Neural cell (in vitro differentiated cells): ENCODE measurements around the gene CACNA1A. TPM values are rescaled to one million over a fixed set of nuclear protein-coding genes. Genes with fewer than 3 reads are reported as not detected.

Experiments used
- H2AFZ ChIP-seq: fragments of 200-600, 300-800 bp; sonication (generic), shearing (Covaris generic); 2 replicates; pipeline ENCODE4 v1.6.0; 2014; ENCODE audit warnings: low read depth, mild to moderate bottlenecking, antibody characterized with exemption, low read length, moderate library complexity
- H3F3A ChIP-seq: fragments of 200-600 bp; shearing (Covaris generic); 2 replicates; pipeline ENCODE4 v1.6.1; 2016; ENCODE audit warnings: mild to moderate bottlenecking, moderate library complexity, mixed read lengths, antibody characterized with exemption, low read length; ENCODE audit not compliant: insufficient read depth, poor library complexity, severe bottlenecking
- H3K27ac ChIP-seq: fragments of 200-600, 300-800 bp; sonication (generic), shearing (Covaris generic); 2 replicates; pipeline ENCODE4 v1.5.1; 2014; ENCODE audit warnings: mild to moderate bottlenecking, low read length, moderate library complexity
- H3K27me3 ChIP-seq: fragments of 300-800, 200-600 bp; sonication (generic), shearing (Covaris generic); 2 replicates; pipeline ENCODE4 v1.6.0; 2014; ENCODE audit warnings: mild to moderate bottlenecking, low read depth, low read length, moderate library complexity; ENCODE audit not compliant: insufficient read depth
- H3K36me3 ChIP-seq: fragments of 300-800, 200-600 bp; sonication (generic), shearing (Covaris generic); 2 replicates; pipeline ENCODE4 v1.5.1; 2014; ENCODE audit warnings: mild to moderate bottlenecking, antibody characterized with exemption, low read length, moderate library complexity; ENCODE audit not compliant: insufficient read depth
- H3K4me2 ChIP-seq: fragments of 300-800, 200-600 bp; sonication (generic), shearing (Covaris generic); 2 replicates; pipeline ENCODE4 v1.6.0; 2014; ENCODE audit warnings: mild to moderate bottlenecking, low read length
- H3K4me3 ChIP-seq: fragments of 300-800, 200-600 bp; sonication (generic), shearing (Covaris generic); 2 replicates; pipeline ENCODE4 v1.5.1; 2014; ENCODE audit warnings: mild to moderate bottlenecking, low read length, moderate library complexity
- H3K79me2 ChIP-seq: fragments of 200-600 bp; shearing (Covaris generic); replicated peaks from 2 replicates; pipeline ENCODE4 v1.6.0; 2014; ENCODE audit warnings: mild to moderate bottlenecking, low read length, moderate library complexity; ENCODE audit not compliant: insufficient read depth
- H3K9ac ChIP-seq: fragments of 300-800, 200-600 bp; sonication (generic), shearing (Covaris generic); 2 replicates; pipeline ENCODE4 v1.6.1; 2016; ENCODE audit warnings: mild to moderate bottlenecking, low read length, mixed read lengths
- H3K9me2 ChIP-seq: fragments of 200-600 bp; shearing (Covaris generic); 2 replicates; pipeline ENCODE4 v1.6.1; 2016; ENCODE audit warnings: mild to moderate bottlenecking, low read length, mixed read lengths; ENCODE audit not compliant: insufficient read depth
- H3K9me3 ChIP-seq: fragments of 200-600, 300-800 bp; sonication (generic), shearing (Covaris generic); 2 replicates; pipeline ENCODE4 v1.6.1; 2016; ENCODE audit warnings: mild to moderate bottlenecking, mixed run types, low read length, moderate library complexity, mixed read lengths
- H4K20me1 ChIP-seq: fragments of 200-600 bp; shearing (Covaris generic); 2 replicates; pipeline ENCODE4 v1.6.1; 2016; ENCODE audit warnings: mild to moderate bottlenecking, mixed run types; ENCODE audit not compliant: insufficient read depth
- EP300 ChIP-seq: fragments of 450-650 bp; conservative IDR thresholded peaks from 2 replicates; pipeline ENCODE4 v1.6.1; 2014; ENCODE audit warnings: antibody characterized with exemption, mild to moderate bottlenecking, moderate library complexity; ENCODE audit not compliant: poor library complexity, severe bottlenecking
- EZH2 ChIP-seq: fragments of 200-600, 300-800 bp; shearing (Covaris generic), sonication (generic); IDR thresholded peaks from 2 replicates; pipeline ENCODE4 v1.6.1; 2014; ENCODE audit warnings: antibody characterized with exemption, low read length, borderline replicate concordance, mild to moderate bottlenecking; ENCODE audit not compliant: insufficient read depth, poor library complexity, severe bottlenecking
- MXI1 ChIP-seq: fragments of 450-650 bp; conservative IDR thresholded peaks from 2 replicates; pipeline ENCODE4 v1.6.1; 2014; ENCODE audit warnings: antibody characterized with exemption, mild to moderate bottlenecking; ENCODE audit not compliant: poor library complexity, severe bottlenecking
- POLR2AphosphoS5 ChIP-seq: IDR thresholded peaks from 2 replicates; pipeline ENCODE4 v1.6.1; 2012
- RAD21 ChIP-seq: fragments of 450-650 bp; conservative IDR thresholded peaks from 2 replicates; pipeline ENCODE4 v1.6.1; 2014; ENCODE audit warnings: antibody characterized with exemption, mild to moderate bottlenecking, moderate library complexity
- SMC3 ChIP-seq: fragments of 450-650 bp; conservative IDR thresholded peaks from 2 replicates; pipeline ENCODE4 v1.6.1; 2014; ENCODE audit warnings: antibody characterized with exemption, mild to moderate bottlenecking, moderate library complexity; ENCODE audit not compliant: poor library complexity
- TAF1 ChIP-seq: IDR thresholded peaks from 2 replicates; pipeline ENCODE4 v1.6.1; 2012; ENCODE audit warnings: low read depth
- polyA plus RNA-seq: library from polyadenylated mRNA; depleted of rRNA; stranded (reverse); fragments of >200 nt; gene quantifications from 2 replicates; pipeline ENCODE4 v1.2.3, GENCODE V29; 2014
- TF ChIP-seq, protein P1 (sequence below): IDR thresholded peaks from 2 replicates; pipeline ENCODE4 v1.6.1; 2012; ENCODE audit warnings: borderline replicate concordance
- TF ChIP-seq, protein P2 (sequence below): fragments of 450-650 bp; IDR thresholded peaks from 2 replicates; pipeline ENCODE4 v1.5.1; 2014; ENCODE audit warnings: antibody characterized with exemption, mild to moderate bottlenecking, moderate library complexity; ENCODE audit not compliant: poor library complexity, severe bottlenecking

CACNA1A gene
- polyA plus RNA-seq, 1 donor from 2014 or later = 6.9 TPM

DNA sequence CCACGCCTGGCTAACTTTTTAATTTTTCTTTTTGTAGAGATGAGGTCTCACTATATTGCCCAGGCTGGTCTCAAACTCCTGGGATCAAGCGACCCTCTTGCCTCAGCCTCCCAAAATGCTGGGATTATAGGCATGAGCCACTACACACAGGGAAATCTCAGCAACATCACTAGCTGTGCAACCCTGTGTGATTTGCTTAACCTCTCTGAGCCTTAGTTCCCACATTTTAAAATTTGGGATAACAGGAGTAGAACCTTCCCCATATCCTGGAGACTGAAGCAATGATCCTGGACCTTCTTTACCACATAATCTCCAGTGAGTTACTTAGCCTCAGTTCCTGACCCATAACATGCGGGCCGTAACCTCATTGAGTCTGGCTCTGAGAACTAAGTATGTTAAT, 217.0 kb downstream of the CACNA1A start (continued):
- no peak for TF ChIP-seq POLR2AphosphoS5
- TF ChIP-seq MXI1 = no peak
- no peak for TF ChIP-seq TAF1

DNA sequence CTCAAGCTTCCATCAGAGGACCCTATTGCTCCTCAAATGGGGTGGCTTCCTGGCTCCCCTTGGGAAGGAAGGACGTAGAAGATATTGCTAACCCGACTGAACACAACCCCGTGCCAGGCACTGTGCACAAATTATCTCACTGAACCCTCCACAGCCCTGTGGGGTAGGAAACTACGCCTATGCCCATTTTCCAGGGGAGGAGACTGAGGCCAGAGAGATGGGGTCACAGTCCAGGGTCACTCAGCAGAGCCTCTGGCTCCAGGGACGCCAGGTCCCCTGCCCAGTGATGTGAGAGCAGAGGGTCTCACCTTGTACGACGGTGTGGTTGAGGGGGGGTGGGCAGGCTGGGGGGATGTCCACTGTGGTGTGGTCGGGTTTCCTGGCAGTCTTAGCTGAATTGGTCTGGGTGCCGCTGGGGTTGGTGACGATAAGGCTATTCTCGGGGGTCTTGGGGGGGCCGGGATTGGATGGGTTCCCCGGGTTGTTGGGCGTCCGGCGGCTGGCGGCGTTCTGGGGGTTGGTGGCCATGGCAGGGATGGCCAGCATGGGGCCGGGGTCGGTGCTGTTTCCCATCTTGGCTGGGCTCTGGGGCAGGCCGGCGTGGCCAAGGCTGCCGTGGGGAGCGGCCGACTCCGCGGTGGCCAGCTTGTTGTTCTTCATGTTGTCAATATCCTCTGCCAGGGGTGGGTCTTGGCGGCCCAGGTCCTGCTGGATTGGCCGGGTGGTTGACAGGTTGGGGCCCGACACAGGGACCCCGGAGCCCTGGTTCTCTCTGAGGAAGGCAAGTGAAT, 219.9 kb downstream of the CACNA1A start:
- Histone ChIP-seq H3K27ac (no peak overlapping the region), H3K9ac (no peak overlapping the region), H3K79me2 (no peaks in the 10 kb centered on the region), H2AFZ (no peak overlapping the region), H3K9me3 (no peaks in the 10 kb centered on the region), H3K9me2 (no peaks in the 10 kb centered on the region), H3K36me3 (peaks cover 4% of the 10 kb centered on the region), H3F3A (no peaks in the 10 kb centered on the region), H3K4me3 (no peak overlapping the region), H3K4me2 (no peak overlapping the region), H3K27me3 (no peaks in the 10 kb centered on the region), H4K20me1 (no peaks in the 10 kb centered on the region)
- TF ChIP-seq EP300 = no peak
- TF ChIP-seq EZH2 = no peak
- TF ChIP-seq RAD21 = no peak
- TF ChIP-seq, protein P1, sequence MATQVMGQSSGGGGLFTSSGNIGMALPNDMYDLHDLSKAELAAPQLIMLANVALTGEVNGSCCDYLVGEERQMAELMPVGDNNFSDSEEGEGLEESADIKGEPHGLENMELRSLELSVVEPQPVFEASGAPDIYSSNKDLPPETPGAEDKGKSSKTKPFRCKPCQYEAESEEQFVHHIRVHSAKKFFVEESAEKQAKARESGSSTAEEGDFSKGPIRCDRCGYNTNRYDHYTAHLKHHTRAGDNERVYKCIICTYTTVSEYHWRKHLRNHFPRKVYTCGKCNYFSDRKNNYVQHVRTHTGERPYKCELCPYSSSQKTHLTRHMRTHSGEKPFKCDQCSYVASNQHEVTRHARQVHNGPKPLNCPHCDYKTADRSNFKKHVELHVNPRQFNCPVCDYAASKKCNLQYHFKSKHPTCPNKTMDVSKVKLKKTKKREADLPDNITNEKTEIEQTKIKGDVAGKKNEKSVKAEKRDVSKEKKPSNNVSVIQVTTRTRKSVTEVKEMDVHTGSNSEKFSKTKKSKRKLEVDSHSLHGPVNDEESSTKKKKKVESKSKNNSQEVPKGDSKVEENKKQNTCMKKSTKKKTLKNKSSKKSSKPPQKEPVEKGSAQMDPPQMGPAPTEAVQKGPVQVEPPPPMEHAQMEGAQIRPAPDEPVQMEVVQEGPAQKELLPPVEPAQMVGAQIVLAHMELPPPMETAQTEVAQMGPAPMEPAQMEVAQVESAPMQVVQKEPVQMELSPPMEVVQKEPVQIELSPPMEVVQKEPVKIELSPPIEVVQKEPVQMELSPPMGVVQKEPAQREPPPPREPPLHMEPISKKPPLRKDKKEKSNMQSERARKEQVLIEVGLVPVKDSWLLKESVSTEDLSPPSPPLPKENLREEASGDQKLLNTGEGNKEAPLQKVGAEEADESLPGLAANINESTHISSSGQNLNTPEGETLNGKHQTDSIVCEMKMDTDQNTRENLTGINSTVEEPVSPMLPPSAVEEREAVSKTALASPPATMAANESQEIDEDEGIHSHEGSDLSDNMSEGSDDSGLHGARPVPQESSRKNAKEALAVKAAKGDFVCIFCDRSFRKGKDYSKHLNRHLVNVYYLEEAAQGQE = no peak
- TF ChIP-seq MXI1 = no peak
- no peak for TF ChIP-seq POLR2AphosphoS5
- TF ChIP-seq SMC3 = no peak
- TF ChIP-seq, protein P2, sequence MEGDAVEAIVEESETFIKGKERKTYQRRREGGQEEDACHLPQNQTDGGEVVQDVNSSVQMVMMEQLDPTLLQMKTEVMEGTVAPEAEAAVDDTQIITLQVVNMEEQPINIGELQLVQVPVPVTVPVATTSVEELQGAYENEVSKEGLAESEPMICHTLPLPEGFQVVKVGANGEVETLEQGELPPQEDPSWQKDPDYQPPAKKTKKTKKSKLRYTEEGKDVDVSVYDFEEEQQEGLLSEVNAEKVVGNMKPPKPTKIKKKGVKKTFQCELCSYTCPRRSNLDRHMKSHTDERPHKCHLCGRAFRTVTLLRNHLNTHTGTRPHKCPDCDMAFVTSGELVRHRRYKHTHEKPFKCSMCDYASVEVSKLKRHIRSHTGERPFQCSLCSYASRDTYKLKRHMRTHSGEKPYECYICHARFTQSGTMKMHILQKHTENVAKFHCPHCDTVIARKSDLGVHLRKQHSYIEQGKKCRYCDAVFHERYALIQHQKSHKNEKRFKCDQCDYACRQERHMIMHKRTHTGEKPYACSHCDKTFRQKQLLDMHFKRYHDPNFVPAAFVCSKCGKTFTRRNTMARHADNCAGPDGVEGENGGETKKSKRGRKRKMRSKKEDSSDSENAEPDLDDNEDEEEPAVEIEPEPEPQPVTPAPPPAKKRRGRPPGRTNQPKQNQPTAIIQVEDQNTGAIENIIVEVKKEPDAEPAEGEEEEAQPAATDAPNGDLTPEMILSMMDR = no peak
- no peak for TF ChIP-seq TAF1
